Fibroblast of villous mesenchyme (primary cell): Measurements from ENCODE around the gene CATSPER1. TPM values are rescaled to one million over a fixed set of nuclear protein-coding genes. Genes with fewer than 3 reads are reported as not detected.

Source experiments
- DNase-seq: peaks from one replicate; pipeline ENCODE4 v3.0.0-alpha.2; 2010; ENCODE audit warnings: low read depth
- H3K4me3 ChIP-seq: 2 replicates; pipeline ENCODE4 v1.5.1; 2011; ENCODE audit warnings: low read depth, mild to moderate bottlenecking, low read length
- CTCF ChIP-seq: IDR thresholded peaks from 2 replicates; pipeline ENCODE4 v1.5.1; 2012; ENCODE audit warnings: low read depth, mild to moderate bottlenecking, low read length; ENCODE audit not compliant: insufficient read depth
- total RNA-seq: library from RNA; depleted of rRNA; stranded (reverse); fragments of >200 nt; gene quantifications from 2 replicates; pipeline ENCODE4 v1.2.3, GENCODE V29; 2012

The CATSPER1 gene
- total RNA-seq, 1 donor = 0.43 TPM

- DNase-seq = no peak
- no peak for TF ChIP-seq CTCF
- no peak overlapping the region for H3K4me3 ChIP-seq
These were observed 38.3 kb upstream of the CATSPER1 start for GRCh38 chr11:66064571-66064970.

DNA sequence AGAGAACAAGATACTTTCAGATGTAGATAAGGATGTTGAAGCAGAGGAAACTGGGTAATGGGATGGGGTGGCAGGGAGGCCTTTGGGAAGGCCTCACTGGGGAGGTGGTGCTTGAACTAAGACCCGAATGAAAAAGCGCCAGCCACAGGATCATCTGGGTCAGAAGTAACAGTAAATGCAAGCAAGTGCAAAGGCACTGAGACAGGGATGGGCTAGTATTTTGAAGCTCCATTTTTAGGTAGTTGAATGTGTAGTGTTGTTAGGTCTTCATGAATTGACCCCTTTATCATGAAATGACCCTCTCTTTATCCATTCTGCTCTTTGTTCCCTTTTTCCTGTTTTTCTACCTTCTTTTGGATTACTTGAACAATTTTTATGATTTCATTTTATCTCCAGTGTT lies 37.6 kb upstream of the CATSPER1 start:
- no peak for TF ChIP-seq CTCF
- no peak for DNase-seq
- no peak overlapping the region for H3K4me3 ChIP-seq

GRCh38 chr11:66062408-66062807 lies 36.1 kb upstream of the CATSPER1 start:
- no peak overlapping the region for H3K4me3 ChIP-seq
- DNase-seq = no peak
- no peak for TF ChIP-seq CTCF

- TF ChIP-seq CTCF = no peak
These were observed 35.0 kb upstream of the CATSPER1 start for GRCh38 chr11:66061268-66061667.

GRCh38 chr11:66059966-66060680 lies 33.8 kb upstream of the CATSPER1 start:
- no peak overlapping the region for H3K4me3 ChIP-seq
- TF ChIP-seq CTCF = no peak

More at GRCh38 chr11:66061268-66061667, 35.0 kb upstream of the CATSPER1 start:
- DNase-seq = no peak
- H3K4me3 ChIP-seq = no peak overlapping the region

GRCh38 chr11:66056501-66056900 lies 30.2 kb upstream of the CATSPER1 start:
- DNase-seq = no peak
- TF ChIP-seq CTCF = no peak
- H3K4me3 ChIP-seq = no peak overlapping the region

More at GRCh38 chr11:66059966-66060680, 33.8 kb upstream of the CATSPER1 start:
- no peak for DNase-seq

GRCh38 chr11:66055021-66055420 lies 28.7 kb upstream of the CATSPER1 start:
- DNase-seq = no peak
- no peak overlapping the region for H3K4me3 ChIP-seq
- TF ChIP-seq CTCF = no peak
